PC-3 (cell line): ENCODE results near the gene TTC23.

ENCODE experiments used
- EZH2 ChIP-seq: fragments of 300-600 bp; sonication (generic); IDR thresholded peaks from one replicate; pipeline ENCODE4 v1.6.1; 2017; ENCODE audit warnings: antibody characterized with exemption, mild to moderate bottlenecking, low read length; ENCODE audit not compliant: unreplicated experiment
- TF ChIP-seq, protein P1 (sequence below): fragments of 300-600 bp; sonication (generic); conservative IDR thresholded peaks from 2 replicates; pipeline ENCODE4 v1.5.1; 2017; ENCODE audit warnings: antibody characterized with exemption, low read depth, mild to moderate bottlenecking, low read length

DNA sequence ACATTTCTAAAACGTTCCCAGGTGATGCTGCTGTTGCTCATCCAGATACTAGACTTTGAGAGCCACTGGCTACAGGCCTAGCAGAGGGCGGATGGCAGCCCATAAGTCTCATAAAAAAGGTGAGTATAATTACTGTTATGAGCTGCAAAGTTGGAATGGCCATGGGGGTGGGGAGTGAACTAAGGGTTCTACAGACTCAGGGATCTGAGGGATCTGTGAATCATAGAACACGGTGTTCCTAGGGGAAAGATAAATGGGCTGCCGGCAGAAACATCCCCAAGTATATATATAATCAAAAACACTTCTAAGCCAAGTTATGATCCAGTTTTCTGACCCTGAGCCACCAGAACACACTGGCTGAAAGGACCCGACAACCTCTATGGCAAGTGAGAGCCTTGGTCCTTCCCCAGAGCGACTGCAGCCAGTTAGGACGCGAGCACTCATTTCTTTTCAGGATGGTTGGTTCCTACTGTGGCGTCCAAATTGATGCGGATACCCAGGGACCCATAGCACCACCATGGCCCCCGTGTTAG is 152.4 kb downstream of the TTC23 start:
- TF ChIP-seq, protein P1, sequence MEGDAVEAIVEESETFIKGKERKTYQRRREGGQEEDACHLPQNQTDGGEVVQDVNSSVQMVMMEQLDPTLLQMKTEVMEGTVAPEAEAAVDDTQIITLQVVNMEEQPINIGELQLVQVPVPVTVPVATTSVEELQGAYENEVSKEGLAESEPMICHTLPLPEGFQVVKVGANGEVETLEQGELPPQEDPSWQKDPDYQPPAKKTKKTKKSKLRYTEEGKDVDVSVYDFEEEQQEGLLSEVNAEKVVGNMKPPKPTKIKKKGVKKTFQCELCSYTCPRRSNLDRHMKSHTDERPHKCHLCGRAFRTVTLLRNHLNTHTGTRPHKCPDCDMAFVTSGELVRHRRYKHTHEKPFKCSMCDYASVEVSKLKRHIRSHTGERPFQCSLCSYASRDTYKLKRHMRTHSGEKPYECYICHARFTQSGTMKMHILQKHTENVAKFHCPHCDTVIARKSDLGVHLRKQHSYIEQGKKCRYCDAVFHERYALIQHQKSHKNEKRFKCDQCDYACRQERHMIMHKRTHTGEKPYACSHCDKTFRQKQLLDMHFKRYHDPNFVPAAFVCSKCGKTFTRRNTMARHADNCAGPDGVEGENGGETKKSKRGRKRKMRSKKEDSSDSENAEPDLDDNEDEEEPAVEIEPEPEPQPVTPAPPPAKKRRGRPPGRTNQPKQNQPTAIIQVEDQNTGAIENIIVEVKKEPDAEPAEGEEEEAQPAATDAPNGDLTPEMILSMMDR = no peak
- no peak for TF ChIP-seq EZH2
